Stomach (tissue), 4 donors: ENCODE measurements around the gene TMEM235.

Experiments used
- CTCF ChIP-seq, 7 experiments: fragments of 450-650 bp in 4 of 7; fragments of 200-600 bp in 3 of 7; sonication (generic) in 3 of 7; IDR thresholded peaks; one replicate each; pipeline ENCODE4 v1.5.1; 2016 to 2019; ENCODE audit warnings: antibody characterized with exemption in 7 of 7, control low read depth in 2 of 7, mild to moderate bottlenecking in 1 of 7
- POLR2A ChIP-seq, 4 donors: fragments of 450-650 bp; IDR thresholded peaks; one replicate each; pipeline ENCODE4 v1.6.1; 2016; ENCODE audit warnings: antibody characterized with exemption in 4 of 4, control low read depth in 2 of 4, mild to moderate bottlenecking in 1 of 4, moderate library complexity in 1 of 4

GRCh38 chr17:78256707-78257591, 25.5 kb downstream of the TMEM235 start:
- no peak for TF ChIP-seq CTCF (IDR thresholded peaks at IDR 0.05)
- TF ChIP-seq POLR2A (IDR thresholded peaks at IDR 0.05): no peak
